Choroid plexus epithelial cell (primary cell): ENCODE data around the gene ZBTB34.

Experiments used
- DNase-seq: peaks from one replicate; pipeline ENCODE4 v3.0.0-alpha.2; 2010; ENCODE audit warnings: low read depth
- H3K4me3 ChIP-seq: 2 replicates; pipeline ENCODE4 v1.5.1; 2011; ENCODE audit warnings: low read depth, mild to moderate bottlenecking, control low read depth, low read length, moderate library complexity
- TF ChIP-seq, protein P1 (sequence below): conservative IDR thresholded peaks from 2 replicates; pipeline ENCODE4 v1.5.1; 2011; ENCODE audit warnings: low read depth, mild to moderate bottlenecking, control low read depth, inconsistent platforms, low read length, moderate library complexity

The ZBTB34 gene

DNA sequence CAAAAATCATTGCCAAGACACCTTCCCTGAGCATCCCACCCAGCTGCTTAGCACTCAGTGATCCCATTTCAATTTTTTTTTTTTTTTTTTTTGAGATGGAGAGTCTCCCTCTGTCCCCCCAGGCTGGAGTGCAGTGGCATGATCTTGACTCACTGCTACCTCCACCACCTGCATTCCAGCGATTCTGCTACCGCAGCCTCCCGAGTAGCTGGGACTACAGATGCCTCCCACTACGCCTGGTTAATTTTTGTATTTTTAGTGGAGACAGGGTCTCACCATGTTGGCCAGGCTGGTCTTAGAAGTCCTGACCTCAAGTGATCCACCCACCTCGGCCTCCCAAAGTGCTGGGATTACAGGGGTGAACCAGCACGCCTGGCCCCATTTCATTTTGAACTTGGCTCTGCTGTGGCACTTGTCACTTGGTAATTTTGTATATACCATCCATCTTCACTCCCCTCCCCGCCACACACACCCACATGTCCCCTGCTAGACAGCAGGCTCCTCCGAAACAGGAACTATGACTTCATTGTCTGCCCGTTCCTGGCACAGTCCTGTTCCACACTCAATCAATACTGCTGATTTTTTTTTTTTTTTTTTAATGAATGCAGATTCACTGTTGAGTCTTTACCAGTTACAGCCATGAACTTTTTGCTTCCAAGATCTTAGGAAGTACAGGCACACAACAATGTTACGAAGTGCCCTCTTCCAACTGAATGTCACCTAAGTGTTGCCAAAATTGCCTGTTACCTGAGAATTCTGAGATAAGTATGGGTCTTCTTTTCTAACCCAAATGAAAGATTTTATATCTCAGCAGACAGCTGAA, 17.3 kb upstream of the ZBTB34 start:
- DNase-seq, result no peak
- H3K4me3 ChIP-seq, result no peak overlapping the region
- TF ChIP-seq, protein P1, sequence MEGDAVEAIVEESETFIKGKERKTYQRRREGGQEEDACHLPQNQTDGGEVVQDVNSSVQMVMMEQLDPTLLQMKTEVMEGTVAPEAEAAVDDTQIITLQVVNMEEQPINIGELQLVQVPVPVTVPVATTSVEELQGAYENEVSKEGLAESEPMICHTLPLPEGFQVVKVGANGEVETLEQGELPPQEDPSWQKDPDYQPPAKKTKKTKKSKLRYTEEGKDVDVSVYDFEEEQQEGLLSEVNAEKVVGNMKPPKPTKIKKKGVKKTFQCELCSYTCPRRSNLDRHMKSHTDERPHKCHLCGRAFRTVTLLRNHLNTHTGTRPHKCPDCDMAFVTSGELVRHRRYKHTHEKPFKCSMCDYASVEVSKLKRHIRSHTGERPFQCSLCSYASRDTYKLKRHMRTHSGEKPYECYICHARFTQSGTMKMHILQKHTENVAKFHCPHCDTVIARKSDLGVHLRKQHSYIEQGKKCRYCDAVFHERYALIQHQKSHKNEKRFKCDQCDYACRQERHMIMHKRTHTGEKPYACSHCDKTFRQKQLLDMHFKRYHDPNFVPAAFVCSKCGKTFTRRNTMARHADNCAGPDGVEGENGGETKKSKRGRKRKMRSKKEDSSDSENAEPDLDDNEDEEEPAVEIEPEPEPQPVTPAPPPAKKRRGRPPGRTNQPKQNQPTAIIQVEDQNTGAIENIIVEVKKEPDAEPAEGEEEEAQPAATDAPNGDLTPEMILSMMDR, result no peak

GRCh38 chr9:126844085-126844484, 16.4 kb upstream of the ZBTB34 start:
- TF ChIP-seq, protein P1, result no peak
- peak; percentile 65 for DNase-seq
- H3K4me3 ChIP-seq, result no peak overlapping the region

DNA sequence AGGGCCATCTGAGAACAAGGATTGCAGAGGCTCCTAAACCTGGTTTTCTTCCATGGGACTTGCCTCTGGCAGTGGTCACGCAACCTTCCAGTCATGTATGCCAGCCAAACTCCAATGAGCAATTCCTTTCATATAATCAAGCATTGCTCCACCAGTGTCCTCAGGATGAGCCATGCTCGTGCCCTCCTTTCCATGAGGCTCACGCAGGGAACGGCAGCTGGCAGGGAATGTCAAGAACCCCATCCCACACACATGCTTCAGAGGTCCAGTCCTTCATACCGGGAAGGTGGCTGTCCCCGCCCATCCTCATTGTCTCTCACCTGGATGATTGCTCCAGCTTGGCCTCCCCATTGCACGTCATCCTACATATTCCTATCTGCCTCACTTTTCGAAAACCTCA, 13.4 kb upstream of the ZBTB34 start:
- DNase-seq, result no peak
- no peak overlapping the region for H3K4me3 ChIP-seq
- TF ChIP-seq, protein P1, result no peak

DNA sequence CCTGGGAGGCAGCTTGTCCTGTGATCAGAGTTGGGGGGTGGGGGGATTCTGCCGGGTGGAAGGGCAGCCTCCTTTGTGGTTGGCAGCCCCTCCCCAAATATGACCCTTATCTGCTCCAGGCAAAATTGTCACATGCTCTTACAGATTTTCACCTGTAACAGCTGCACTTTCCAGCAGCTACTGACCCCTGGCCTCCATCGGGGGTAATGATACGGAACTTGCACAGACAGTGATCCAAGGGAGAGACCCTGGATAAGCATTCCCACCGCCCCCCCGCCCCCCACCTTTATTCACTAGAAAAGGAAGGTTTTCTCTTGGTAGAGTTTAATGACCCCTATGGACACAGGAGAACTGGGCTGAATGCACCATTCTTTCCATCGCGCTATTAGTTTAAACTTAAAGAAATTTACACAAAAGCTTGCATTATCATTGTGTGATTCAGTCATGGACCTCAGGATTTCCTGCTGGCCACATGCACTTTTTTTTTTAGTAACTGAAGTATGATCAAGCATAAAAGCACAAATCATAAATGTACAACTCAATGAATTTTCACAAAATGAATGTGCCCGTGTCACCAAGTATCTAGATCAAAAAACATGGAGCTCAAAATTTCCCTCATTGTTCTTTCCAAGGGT, 10.7 kb upstream of the ZBTB34 start:
- no peak overlapping the region for H3K4me3 ChIP-seq
- TF ChIP-seq, protein P1, result no peak
- DNase-seq, result no peak

GRCh38 chr9:126851286-126851880, 9.1 kb upstream of the ZBTB34 start:
- H3K4me3 ChIP-seq, result no peak overlapping the region
- DNase-seq, result no peak
- TF ChIP-seq, protein P1, result no peak

- no peak overlapping the region for H3K4me3 ChIP-seq
- no peak for DNase-seq
- TF ChIP-seq, protein P1, result no peak
Observed at GRCh38 chr9:126852086-126852688, 8.3 kb upstream of the ZBTB34 start.
